Body of pancreas (tissue), 4 donors: Measurements from ENCODE around the gene SIM2.

Source experiments
- POLR2A ChIP-seq, 3 donors: fragments of 450-650 bp; IDR thresholded peaks; one replicate each; pipeline ENCODE4 v1.6.1; 2016; ENCODE audit warnings: antibody characterized with exemption in 3 of 3, mild to moderate bottlenecking in 2 of 3
- TF ChIP-seq, protein P1 (sequence below), 7 experiments: fragments of 450-650 bp in 4 of 7; fragments of 200-600 bp in 3 of 7; sonication (generic) in 3 of 7; IDR thresholded peaks; one replicate each; pipeline ENCODE4 v1.5.1; 2016 to 2019; ENCODE audit warnings: antibody characterized with exemption in 7 of 7

DNA sequence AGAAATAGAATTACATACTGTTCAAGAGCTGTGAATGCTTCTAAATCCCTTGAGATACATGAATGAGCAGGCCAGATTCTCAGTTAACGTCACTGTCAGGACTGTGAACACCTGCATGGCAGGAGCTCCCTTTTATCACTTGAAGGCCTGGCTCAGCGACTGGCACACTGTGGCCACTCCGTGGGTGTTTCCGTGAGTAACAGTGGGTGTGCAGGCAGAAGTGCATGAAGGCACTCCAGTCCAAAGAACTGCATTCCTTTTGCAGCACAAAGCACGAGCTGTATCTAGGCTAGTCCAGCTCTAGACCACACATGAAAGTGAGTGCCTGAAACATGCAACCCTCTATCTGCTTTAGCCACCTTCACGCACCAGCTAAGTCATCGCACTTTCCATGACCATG is 9.6 kb upstream of the SIM2 start:
- TF ChIP-seq, protein P1, sequence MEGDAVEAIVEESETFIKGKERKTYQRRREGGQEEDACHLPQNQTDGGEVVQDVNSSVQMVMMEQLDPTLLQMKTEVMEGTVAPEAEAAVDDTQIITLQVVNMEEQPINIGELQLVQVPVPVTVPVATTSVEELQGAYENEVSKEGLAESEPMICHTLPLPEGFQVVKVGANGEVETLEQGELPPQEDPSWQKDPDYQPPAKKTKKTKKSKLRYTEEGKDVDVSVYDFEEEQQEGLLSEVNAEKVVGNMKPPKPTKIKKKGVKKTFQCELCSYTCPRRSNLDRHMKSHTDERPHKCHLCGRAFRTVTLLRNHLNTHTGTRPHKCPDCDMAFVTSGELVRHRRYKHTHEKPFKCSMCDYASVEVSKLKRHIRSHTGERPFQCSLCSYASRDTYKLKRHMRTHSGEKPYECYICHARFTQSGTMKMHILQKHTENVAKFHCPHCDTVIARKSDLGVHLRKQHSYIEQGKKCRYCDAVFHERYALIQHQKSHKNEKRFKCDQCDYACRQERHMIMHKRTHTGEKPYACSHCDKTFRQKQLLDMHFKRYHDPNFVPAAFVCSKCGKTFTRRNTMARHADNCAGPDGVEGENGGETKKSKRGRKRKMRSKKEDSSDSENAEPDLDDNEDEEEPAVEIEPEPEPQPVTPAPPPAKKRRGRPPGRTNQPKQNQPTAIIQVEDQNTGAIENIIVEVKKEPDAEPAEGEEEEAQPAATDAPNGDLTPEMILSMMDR (IDR thresholded peaks at IDR 0.05) = no peak
- TF ChIP-seq POLR2A (IDR thresholded peaks at IDR 0.05) = no peak
